ENCODE measurements around the gene FXYD6.
A peak's percentile ranks its signal among the peaks of the same experiment; 100 is the strongest.

The FXYD6 gene

GRCh38 chr11:117835576-117835975 is 40.9 kb downstream of the FXYD6 start:
- no peak for TF ChIP-seq CTCF (IDR thresholded peaks at IDR 0.05)
- peak; percentile 38 for DNase-seq (ENCODE audit: low spot score)
- Histone ChIP-seq H3K4me3 (no peak overlapping the region), H3K27ac (no peak overlapping the region)

GRCh38 chr11:117834838-117835443 is 41.5 kb downstream of the FXYD6 start:
- H3K4me3 ChIP-seq = no peak overlapping the region
- DNase-seq (ENCODE audit: low spot score) = no peak

GRCh38 chr11:117834068-117834810 is 42.2 kb downstream of the FXYD6 start:
- DNase-seq (ENCODE audit: low spot score) = peak; percentile 61
- TF ChIP-seq CTCF (IDR thresholded peaks at IDR 0.05) = no peak
- no peak overlapping the region for H3K4me3 ChIP-seq
- no peak overlapping the region for H3K27ac ChIP-seq

More at GRCh38 chr11:117834838-117835443, 41.5 kb downstream of the FXYD6 start:
- H3K27ac ChIP-seq = no peak overlapping the region
- no peak for TF ChIP-seq CTCF (IDR thresholded peaks at IDR 0.05)

GRCh38 chr11:117833401-117833891 is 43.0 kb downstream of the FXYD6 start:
- Histone ChIP-seq H3K27ac (no peak overlapping the region), H3K4me3 (no peak overlapping the region)
- TF ChIP-seq CTCF (IDR thresholded peaks at IDR 0.05) = no peak
- peak; percentile 66 for DNase-seq (ENCODE audit: low spot score)

GRCh38 chr11:117832511-117832910 is 43.9 kb downstream of the FXYD6 start:
- no peak for TF ChIP-seq CTCF (IDR thresholded peaks at IDR 0.05)
- DNase-seq (ENCODE audit: low spot score) = peak; percentile 62
- Histone ChIP-seq H3K27ac (no peak overlapping the region), H3K4me3 (no peak overlapping the region)

- no peak for TF ChIP-seq CTCF (IDR thresholded peaks at IDR 0.05)
- H3K27ac ChIP-seq = no peak overlapping the region
- no peak overlapping the region for H3K4me3 ChIP-seq
- peak; percentile 69 for DNase-seq (ENCODE audit: low spot score)
Observed at GRCh38 chr11:117831661-117832415, 44.6 kb downstream of the FXYD6 start.
